PC-3 (cell line): Measurements from ENCODE around the gene SEMA4B. TPM values are rescaled to one million over a fixed set of nuclear protein-coding genes. Genes with fewer than 3 reads are reported as not detected.
A peak's percentile ranks its signal among the peaks of the same experiment; 100 is the strongest.

Experiments used
- ATAC-seq: fragments of 200-7000 bp; cut with Tn5 transposase; 2 replicates; pipeline ENCODE4 v1.9.1; 2020; ENCODE audit warnings: mild to moderate bottlenecking, moderate library complexity
- BruUV-seq: library from RNA; stranded (reverse); fragments of 400-500 nt; replicated peaks from 2 replicates; lab custom pipeline; 2021; lab: Mats Ljungman, UMichigan
- CTCF ChIA-PET: fragments of 300-600 bp; sonication (Branson Sonifier 250); formaldehyde crosslinking; loops from one replicate; lab custom pipeline; 2022; ENCODE audit warnings: antibody characterized with exemption; lab: Charles Lee
- POLR2A ChIA-PET: fragments of 300-600 bp; sonication (Branson Sonifier 250); formaldehyde crosslinking; loops from one replicate; lab custom pipeline; 2022; ENCODE audit warnings: antibody characterized with exemption; ENCODE audit not compliant: unreplicated experiment; lab: Charles Lee
- DNase-seq: peaks from one replicate; pipeline ENCODE4 v3.0.0-alpha.2; 2015
- H2AFZ ChIP-seq: fragments of 300-600 bp; sonication (generic); 2 replicates; pipeline ENCODE4 v1.6.0; 2016; ENCODE audit warnings: antibody characterized with exemption, low read length
- H3F3A ChIP-seq: fragments of 300-600 bp; sonication (generic); one replicate; pipeline ENCODE4 v1.6.0; 2017; ENCODE audit warnings: antibody characterized with exemption, low read length, control low read depth, mild to moderate bottlenecking; ENCODE audit not compliant: unreplicated experiment
- H3K27ac ChIP-seq: fragments of 300-600 bp; sonication (generic); 2 replicates; pipeline ENCODE4 v1.5.1; 2016; ENCODE audit warnings: mild to moderate bottlenecking, low read length
- H3K27me3 ChIP-seq: fragments of 300-600 bp; sonication (generic); 2 replicates; pipeline ENCODE4 v1.6.1; 2016; ENCODE audit warnings: low read length, mixed read lengths
- H3K36me3 ChIP-seq: fragments of 300-600 bp; sonication (generic); 2 replicates; pipeline ENCODE4 v1.6.1; 2016; ENCODE audit warnings: low read depth, mixed run types, low read length, mixed read lengths
- H3K4me1 ChIP-seq: fragments of 300-600 bp; sonication (generic); 2 replicates; pipeline ENCODE4 v1.5.1; 2016; ENCODE audit warnings: low read length; ENCODE audit not compliant: insufficient read depth
- H3K4me2 ChIP-seq: fragments of 300-600 bp; sonication (generic); 2 replicates; pipeline ENCODE4 v1.6.0; 2016; ENCODE audit warnings: low read length
- H3K4me3 ChIP-seq: fragments of 300-600 bp; sonication (generic); 2 replicates; pipeline ENCODE4 v1.5.1; 2016; ENCODE audit warnings: mild to moderate bottlenecking, low read length, mixed read lengths
- H3K79me2 ChIP-seq: fragments of 300-600 bp; sonication (generic); 2 replicates; pipeline ENCODE4 v1.6.1; 2017; ENCODE audit warnings: low read length, mixed read lengths
- H3K9ac ChIP-seq: fragments of 300-600 bp; sonication (generic); 2 replicates; pipeline ENCODE4 v1.6.0; 2016; ENCODE audit warnings: mild to moderate bottlenecking, low read length
- H3K9me2 ChIP-seq: fragments of 300-600 bp; sonication (generic); replicated peaks from 2 replicates; pipeline ENCODE4 v1.6.1; 2016; ENCODE audit warnings: mixed run types, low read length, mixed read lengths
- H3K9me3 ChIP-seq: fragments of 300-600 bp; sonication (generic); 2 replicates; pipeline ENCODE4 v1.6.1; 2016; ENCODE audit warnings: low read length, mixed read lengths
- H4K20me1 ChIP-seq: fragments of 300-600 bp; sonication (generic); 2 replicates; pipeline ENCODE4 v1.6.1; 2016; ENCODE audit warnings: low read length, mixed read lengths
- EZH2 ChIP-seq: fragments of 300-600 bp; sonication (generic); IDR thresholded peaks from one replicate; pipeline ENCODE4 v1.6.1; 2017; ENCODE audit warnings: antibody characterized with exemption, mild to moderate bottlenecking, low read length; ENCODE audit not compliant: unreplicated experiment
- EZH2phosphoT487 ChIP-seq: fragments of 300-600 bp; sonication (generic); IDR thresholded peaks from 2 replicates; pipeline ENCODE4 v1.6.1; 2018; ENCODE audit warnings: mild to moderate bottlenecking, antibody characterized with exemption, low read length, borderline replicate concordance
- intact Hi-C: fragments of 100-400 bp; cut with micrococcal nuclease; formaldehyde crosslinking; loops from 2 replicates; pipeline ENCODE4 v1.9.0; 2023
- total RNA-seq: library from RNA; depleted of rRNA; stranded (reverse); fragments of >200 nt; gene quantifications from 2 replicates; pipeline ENCODE4 v1.2.3, GENCODE V29; 2014
- TF ChIP-seq, protein P1 (sequence below): fragments of 300-600 bp; sonication (generic); conservative IDR thresholded peaks from 2 replicates; pipeline ENCODE4 v1.5.1; 2017; ENCODE audit warnings: antibody characterized with exemption, low read depth, mild to moderate bottlenecking, low read length

Gene SEMA4B
- total RNA-seq, 1 experiment from 2014 or later: 114 TPM

DNA sequence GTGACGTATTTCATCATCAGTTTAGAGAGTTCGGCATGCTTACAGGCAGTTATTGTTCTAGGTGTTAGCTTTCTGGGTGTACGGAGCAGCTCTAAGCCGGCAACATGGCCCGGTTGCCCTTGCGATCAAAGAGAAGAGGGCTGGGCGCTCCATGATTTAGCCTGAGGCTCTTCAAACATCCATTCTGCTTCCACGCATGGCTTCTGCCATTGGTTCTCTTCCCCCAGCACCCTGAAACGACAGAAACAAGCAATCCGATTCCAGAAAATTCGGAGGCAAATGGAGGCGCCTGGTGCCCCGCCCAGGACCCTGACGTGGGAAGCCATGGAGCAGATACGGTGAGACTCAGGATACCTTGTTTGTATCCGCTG lies 64.9 kb downstream of the SEMA4B start:
- POLR2A ChIA-PET: no interaction called here
- peak overlapping the region; percentile 96 for H3K9ac ChIP-seq
- H3K27me3 ChIP-seq: no peaks in the 10 kb centered on the region
- H3K4me2 ChIP-seq: peak overlapping the region; percentile 97
- H3K4me3 ChIP-seq: peak overlapping the region; percentile 77
- CTCF ChIA-PET: no interaction called here
- peak overlapping the region; percentile 60 for H2AFZ ChIP-seq
- peaks cover 24% of the 10 kb centered on the region for H3K36me3 ChIP-seq
- peak; percentile 32 for DNase-seq
- peaks cover 68% of the 10 kb centered on the region for H3K79me2 ChIP-seq
- TSS peak; percentile 53 for BruUV-seq
- no peaks in the 10 kb centered on the region for H3F3A ChIP-seq
- no peaks in the 10 kb centered on the region for H3K9me2 ChIP-seq
- intact Hi-C loops: loop anchor here (5.0 kb wide), 1 partner anchor 34 kb away; the partner anchor contains the start of genes CIB1 and GDPGP1
- H4K20me1 ChIP-seq: peaks cover 40% of the 10 kb centered on the region
- peaks cover 55% of the 10 kb centered on the region for H3K4me1 ChIP-seq
- TF ChIP-seq EZH2phosphoT487 (no peak), EZH2 (no peak)
- TF ChIP-seq, protein P1, sequence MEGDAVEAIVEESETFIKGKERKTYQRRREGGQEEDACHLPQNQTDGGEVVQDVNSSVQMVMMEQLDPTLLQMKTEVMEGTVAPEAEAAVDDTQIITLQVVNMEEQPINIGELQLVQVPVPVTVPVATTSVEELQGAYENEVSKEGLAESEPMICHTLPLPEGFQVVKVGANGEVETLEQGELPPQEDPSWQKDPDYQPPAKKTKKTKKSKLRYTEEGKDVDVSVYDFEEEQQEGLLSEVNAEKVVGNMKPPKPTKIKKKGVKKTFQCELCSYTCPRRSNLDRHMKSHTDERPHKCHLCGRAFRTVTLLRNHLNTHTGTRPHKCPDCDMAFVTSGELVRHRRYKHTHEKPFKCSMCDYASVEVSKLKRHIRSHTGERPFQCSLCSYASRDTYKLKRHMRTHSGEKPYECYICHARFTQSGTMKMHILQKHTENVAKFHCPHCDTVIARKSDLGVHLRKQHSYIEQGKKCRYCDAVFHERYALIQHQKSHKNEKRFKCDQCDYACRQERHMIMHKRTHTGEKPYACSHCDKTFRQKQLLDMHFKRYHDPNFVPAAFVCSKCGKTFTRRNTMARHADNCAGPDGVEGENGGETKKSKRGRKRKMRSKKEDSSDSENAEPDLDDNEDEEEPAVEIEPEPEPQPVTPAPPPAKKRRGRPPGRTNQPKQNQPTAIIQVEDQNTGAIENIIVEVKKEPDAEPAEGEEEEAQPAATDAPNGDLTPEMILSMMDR: no peak
- peak overlapping the region; percentile 76 for H3K27ac ChIP-seq
- ATAC-seq: peak; percentile 10
- no peaks in the 10 kb centered on the region for H3K9me3 ChIP-seq

DNA sequence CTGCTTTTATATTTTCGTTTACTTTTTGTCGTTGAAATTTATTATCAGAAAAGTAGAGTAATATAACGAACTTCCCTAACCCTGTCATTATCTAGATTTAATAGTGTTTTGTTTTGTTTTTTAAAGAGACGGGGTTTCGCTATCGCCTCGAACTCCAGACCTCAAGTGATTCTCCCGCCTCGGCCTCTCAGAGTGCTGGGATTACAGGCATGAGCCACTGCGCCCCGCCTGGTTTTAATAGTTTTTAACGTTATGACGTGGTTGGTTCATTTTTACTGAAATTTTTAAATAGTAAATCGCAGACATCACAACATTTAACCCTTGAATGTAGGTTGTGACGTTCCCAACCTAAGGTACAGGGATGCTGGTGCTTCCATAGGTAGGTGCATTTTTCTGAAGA lies 65.4 kb downstream of the SEMA4B start:
- peak overlapping the region; percentile 76 for H3K27ac ChIP-seq
- no TSS peak for BruUV-seq
- H3F3A ChIP-seq: no peaks in the 10 kb centered on the region
- peaks cover 72% of the 10 kb centered on the region for H3K79me2 ChIP-seq
- CTCF ChIA-PET: no interaction called here
- H3K27me3 ChIP-seq: no peaks in the 10 kb centered on the region
- TF ChIP-seq EZH2: no peak
- TF ChIP-seq EZH2phosphoT487: no peak
- TF ChIP-seq, protein P1: no peak
- H3K36me3 ChIP-seq: peaks cover 28% of the 10 kb centered on the region
- peak overlapping the region; percentile 97 for H3K4me2 ChIP-seq
- peak overlapping the region; percentile 60; the same call in 1 of the 2 replicates for H2AFZ ChIP-seq
- H3K9me2 ChIP-seq: no peaks in the 10 kb centered on the region
- peak overlapping the region; percentile 77 for H3K4me3 ChIP-seq
- peaks cover 44% of the 10 kb centered on the region for H4K20me1 ChIP-seq
- POLR2A ChIA-PET: no interaction called here
- H3K9ac ChIP-seq: peak overlapping the region; percentile 96
- ATAC-seq: no peak
- H3K4me1 ChIP-seq: peaks cover 53% of the 10 kb centered on the region
- intact Hi-C loops: loop anchor here (5.0 kb wide), 1 partner anchor 34 kb away; the partner anchor contains the start of genes CIB1 and GDPGP1
- DNase-seq: peak; percentile 33
- no peaks in the 10 kb centered on the region for H3K9me3 ChIP-seq

DNA sequence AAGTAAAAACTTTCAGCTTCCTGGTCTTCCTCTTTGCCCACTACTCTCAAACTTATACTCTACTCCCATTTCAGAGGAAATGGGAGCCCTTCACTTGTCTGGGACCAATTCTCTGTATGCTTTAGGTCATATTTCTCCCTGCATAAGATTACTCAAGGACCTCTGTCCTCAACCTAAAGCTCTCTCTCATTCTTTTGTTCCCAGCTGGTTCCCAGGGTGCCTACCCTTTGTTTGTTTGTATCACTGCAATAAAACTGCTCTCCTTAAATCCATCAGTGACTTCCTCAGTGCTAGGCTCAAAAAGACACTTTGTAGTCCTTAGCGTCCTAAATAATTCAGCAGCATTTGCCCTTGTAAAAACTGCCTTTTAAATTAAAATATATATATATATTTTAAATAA lies 67.3 kb downstream of the SEMA4B start:
- intact Hi-C loops: loop anchor here (5.0 kb wide), 1 partner anchor 36 kb away; the partner anchor contains the start of genes CIB1 and GDPGP1
- no peak overlapping the region for H2AFZ ChIP-seq
- TF ChIP-seq EZH2phosphoT487 (no peak), EZH2 (no peak)
- TF ChIP-seq, protein P1: no peak
- H3K9ac ChIP-seq: peak overlapping the region; percentile 96; the same call in 1 of the 2 replicates
- peaks cover 46% of the 10 kb centered on the region for H4K20me1 ChIP-seq
- no TSS peak for BruUV-seq
- H3K27ac ChIP-seq: peak overlapping the region; percentile 27; the same call in 1 of the 2 replicates
- peak overlapping the region; percentile 97 for H3K4me2 ChIP-seq
- H3K4me1 ChIP-seq: peaks cover 41% of the 10 kb centered on the region
- H3K79me2 ChIP-seq: peaks cover 91% of the 10 kb centered on the region
- no peaks in the 10 kb centered on the region for H3K27me3 ChIP-seq
- POLR2A ChIA-PET: interaction anchor here (0.7 kb wide), 1 partner anchor 117 kb away, joined by 5 read pairs; no protein-coding TSS in a partner anchor
- peaks cover 42% of the 10 kb centered on the region for H3K36me3 ChIP-seq
- no peaks in the 10 kb centered on the region for H3K9me3 ChIP-seq
- no peaks in the 10 kb centered on the region for H3F3A ChIP-seq
- CTCF ChIA-PET: interaction anchor here (0.6 to 1.3 kb wide), 2 partner anchors 25 to 35 kb away, joined by 3 to 12 read pairs; partner anchors contain the start of genes CIB1 and GDPGP1
- no peaks in the 10 kb centered on the region for H3K9me2 ChIP-seq
- peak overlapping the region; percentile 77 for H3K4me3 ChIP-seq
- DNase-seq (peak; percentile 51), ATAC-seq (peak; percentile 22)
